Measurements from ENCODE around the gene PMPCA.
"Not testable (repeated sequence)": the region's sequence is repeated elsewhere in the genome, so short reads cannot be mapped to it uniquely, and the experiment has no call there.

The PMPCA gene

GRCh38 chr9:136392538-136393449 is 17.7 kb upstream of the PMPCA start:
- in situ Hi-C loops (cut with MboI; ENCODE audit: low sequenced_read_pairs) = no loop called here

DNA sequence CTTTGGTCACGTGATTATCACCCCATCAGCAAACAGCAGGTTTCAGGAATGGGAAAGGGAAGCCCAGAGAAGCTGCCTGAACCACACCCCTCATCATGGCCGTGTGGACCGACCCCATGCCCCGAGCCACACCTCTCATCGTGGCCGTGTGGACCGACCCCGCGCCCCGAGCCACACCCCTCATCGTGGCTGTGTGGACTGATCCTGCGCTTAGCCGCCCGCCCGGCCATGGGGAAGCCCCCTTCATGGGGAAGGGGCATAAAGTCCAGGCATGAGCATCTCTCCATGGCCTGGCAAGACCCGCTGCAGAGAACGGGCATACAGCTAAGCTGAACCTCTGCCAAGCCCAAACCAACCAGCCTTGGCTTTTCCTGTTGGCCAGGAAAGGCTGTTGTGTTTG is 16.9 kb upstream of the PMPCA start:
- in situ Hi-C loops (cut with MboI; ENCODE audit: low sequenced_read_pairs) = no loop called here

DNA sequence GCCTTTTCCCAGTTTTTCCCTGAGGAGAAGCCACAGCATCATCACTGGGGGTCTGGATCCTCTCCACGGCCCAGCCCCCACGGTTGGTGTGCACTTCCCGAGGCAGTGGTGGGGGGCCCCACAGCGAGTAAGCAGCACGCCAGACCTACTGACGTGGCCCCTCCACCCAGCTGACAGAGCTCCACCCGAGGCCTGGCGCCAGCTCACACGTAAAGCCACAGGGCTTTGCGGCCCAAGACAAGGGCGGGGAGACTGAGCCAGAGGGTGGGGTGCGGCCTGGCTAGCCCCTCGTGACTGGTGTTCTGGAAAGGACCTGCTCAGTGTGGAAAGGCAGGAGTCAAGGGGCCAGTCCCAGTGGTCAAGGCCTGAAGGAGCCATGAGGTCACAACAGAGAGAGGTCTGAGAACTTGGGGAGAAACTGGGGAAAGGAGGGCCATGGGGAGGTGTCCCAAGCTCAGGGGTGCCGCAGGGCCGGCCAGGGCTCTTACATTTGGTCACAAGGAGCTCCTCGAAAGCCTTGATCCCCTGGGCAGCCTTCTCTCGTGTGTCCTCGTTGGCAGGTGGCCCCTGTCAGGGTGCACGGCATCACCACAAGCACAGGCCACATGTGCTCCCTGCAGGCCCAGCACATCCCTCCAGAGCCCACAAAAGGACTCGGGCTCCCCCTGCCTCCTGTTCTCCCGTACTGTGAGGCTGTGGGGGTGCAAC is 16.0 kb upstream of the PMPCA start:
- in situ Hi-C loops (cut with MboI; ENCODE audit: low sequenced_read_pairs) = no loop called here

GRCh38 chr9:136395020-136395340 is 15.5 kb upstream of the PMPCA start:
- in situ Hi-C loops (cut with MboI; ENCODE audit: low sequenced_read_pairs) = no loop called here

DNA sequence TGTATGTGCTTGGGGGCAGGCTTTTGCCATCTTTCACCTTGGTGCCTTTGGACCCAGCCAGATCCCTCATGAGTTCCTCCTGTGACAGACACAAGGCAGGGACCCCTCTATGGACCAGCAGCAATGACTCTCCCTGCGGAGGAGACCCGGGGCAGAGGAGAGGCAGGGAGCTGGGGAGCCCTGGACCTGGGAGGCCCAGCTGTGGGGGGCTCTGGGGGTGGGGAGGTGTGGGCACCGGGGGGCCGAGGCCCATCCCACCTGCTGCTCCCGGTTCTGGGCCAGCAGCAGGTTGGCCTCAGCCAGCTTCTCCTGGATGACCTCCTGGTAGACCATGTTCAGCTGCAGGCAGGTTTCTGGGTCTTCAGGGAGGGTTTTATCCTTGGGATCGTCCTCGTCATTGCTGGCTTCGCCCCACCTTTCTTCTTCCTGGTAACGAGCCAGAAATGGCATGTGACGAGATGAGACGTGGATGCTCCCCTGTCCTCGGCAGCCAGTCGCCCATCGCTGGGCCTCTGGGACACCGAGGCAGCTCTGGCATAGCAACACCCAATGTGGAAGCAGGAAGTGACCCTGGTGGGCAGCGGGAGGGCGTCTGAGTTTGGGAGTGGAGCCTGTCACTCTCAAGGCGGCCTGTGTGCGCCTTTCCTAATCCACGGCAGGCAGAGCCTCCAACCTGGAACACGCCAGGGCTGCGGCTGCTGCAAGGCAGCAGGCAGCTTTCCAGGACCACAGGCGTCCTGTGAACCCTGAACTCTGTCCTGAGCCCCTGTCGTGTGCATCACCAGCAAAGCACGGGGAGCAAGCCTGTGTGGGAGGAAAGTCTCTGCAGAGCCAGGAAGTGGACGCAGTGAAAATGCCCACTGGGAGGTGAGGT is 14.9 kb upstream of the PMPCA start:
- in situ Hi-C loops (cut with MboI; ENCODE audit: low sequenced_read_pairs) = no loop called here

- in situ Hi-C loops (cut with MboI; ENCODE audit: low sequenced_read_pairs) = no loop called here
These were observed 14.3 kb upstream of the PMPCA start for GRCh38 chr9:136396219-136396515.

DNA sequence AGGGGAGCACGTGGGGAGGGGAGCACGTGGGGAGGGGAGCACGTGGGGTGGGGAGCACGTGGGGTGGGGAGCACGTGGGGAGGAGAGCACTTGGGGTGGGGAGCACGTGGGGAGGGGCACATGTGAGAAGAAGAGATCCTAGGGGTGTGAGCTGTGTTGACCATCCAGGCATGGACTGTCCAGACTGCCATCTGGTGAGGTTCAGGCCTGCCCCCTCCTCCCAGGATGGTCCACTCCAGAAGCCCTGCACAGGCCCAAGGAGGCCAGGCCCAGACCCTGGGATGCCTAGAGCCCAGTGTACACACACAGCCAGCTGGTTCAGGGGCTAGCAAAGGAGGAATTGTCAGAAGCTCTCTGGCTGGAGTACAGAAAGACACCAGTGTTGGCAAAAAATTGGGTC is 12.8 kb upstream of the PMPCA start:
- in situ Hi-C loops (cut with MboI; ENCODE audit: low sequenced_read_pairs) = no loop called here

DNA sequence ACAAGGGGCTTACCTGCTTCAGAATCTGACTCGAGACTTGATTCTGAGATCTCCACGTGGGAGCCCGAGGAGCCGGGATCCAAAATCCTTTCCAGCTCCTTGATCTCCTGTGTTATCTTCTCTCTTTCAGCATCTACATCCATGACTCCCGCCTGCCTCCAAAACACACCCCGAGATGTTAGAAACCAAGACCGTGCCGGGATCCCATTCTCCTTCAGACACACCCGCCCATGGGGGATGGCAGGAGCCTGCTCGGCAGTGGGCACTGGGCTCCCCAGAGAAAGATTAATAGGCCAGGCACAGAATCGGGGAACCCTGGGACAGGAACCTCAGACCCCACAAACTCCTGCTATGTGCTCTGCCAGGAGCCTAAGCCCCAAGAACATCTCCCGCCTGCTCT is 12.2 kb upstream of the PMPCA start:
- in situ Hi-C loops (cut with MboI; ENCODE audit: low sequenced_read_pairs) = no loop called here

GRCh38 chr9:136399176-136400037 is 11.1 kb upstream of the PMPCA start:
- in situ Hi-C loops (cut with MboI; ENCODE audit: low sequenced_read_pairs) = no loop called here

DNA sequence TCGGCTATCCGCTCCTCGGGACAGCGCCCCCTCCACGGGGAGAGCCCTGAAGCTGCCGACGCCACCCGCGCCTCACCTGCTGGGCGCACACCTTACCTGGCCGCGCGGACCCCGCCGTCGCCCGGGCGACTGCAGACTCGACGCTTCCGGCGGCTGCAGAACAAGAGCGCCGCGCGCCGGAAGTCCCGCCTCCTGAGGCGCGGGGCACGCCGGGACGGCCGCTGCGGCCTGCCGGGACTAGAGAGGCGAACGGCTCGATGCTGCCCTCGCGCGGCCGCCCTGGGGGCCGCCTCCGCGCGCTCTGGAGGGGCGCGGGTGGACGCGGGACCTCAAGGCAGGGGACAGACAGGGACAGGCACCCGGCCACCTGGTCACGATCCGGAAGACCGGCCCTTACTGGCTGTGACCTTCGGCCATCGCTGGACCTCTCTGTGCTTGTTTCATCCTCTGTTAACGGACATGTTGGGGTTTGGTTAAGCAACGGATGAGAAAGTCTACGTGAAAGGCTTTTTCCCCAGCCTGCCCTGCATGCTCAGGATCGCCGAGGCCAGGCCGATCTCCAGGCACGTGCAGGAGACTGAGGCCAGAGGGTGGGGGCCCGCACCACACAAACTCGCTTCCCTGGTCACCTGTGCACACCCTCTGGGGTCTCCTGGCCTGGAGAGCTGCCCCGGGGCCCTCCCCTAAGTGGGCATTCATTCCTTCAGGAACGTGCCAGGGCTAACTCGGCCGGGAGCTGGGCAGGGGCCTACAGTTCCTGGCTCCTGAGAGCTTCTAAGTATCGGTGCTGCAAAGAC is 10.2 kb upstream of the PMPCA start, which contains the start of gene SNAPC4:
TSS of gene SNAPC4 (minus strand) at position 133 of the 797 bp plus-strand sequence. CDS start 1,742 bp downstream, outside the sequence.
- in situ Hi-C loops (cut with MboI; ENCODE audit: low sequenced_read_pairs) = no loop called here

GRCh38 chr9:136401173-136401922 is 9.1 kb upstream of the PMPCA start:
- in situ Hi-C loops (cut with MboI; ENCODE audit: low sequenced_read_pairs) = no loop called here

GRCh38 chr9:136402067-136402466 is 8.4 kb upstream of the PMPCA start:
- in situ Hi-C loops (cut with MboI; ENCODE audit: low sequenced_read_pairs) = no loop called here

DNA sequence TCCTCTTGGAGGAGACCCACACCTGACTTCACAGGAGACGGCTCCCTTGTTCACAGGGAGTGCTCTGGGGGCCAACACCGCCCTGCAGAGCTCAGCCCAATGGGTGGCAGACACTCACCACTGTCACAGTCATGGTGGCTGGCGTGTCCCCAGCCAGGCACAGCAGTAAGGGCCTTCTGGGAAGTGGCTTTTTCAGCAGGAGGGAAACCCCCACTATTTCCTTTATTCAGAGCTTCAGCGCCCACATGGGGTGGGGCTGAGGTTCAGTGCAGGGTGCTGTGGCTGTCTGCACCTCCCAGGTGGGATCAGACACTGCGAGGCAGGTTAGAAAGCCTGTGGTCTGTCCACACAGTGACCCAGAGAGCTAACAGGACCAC is 6.9 kb upstream of the PMPCA start:
- in situ Hi-C loops (cut with MboI; ENCODE audit: low sequenced_read_pairs) = no loop called here

GRCh38 chr9:136403915-136404800 is 6.3 kb upstream of the PMPCA start:
- in situ Hi-C loops (cut with MboI; ENCODE audit: low sequenced_read_pairs) = no loop called here

DNA sequence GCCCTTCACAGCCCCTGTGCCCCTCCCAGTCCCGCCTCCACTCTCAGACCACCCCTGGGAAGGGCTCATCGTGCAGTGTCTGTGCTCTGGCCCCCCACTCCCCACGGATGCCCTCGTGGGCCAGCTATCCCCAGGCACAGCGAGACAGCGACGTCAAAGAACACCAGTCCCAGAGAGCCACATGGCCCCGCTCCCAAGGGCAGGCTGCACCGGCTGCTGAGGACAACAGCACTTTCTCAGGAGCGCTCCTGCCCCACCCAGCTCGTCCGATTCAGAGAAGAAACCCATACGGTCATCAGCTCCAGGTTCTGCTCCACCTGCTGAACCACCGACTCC is 5.7 kb upstream of the PMPCA start:
- in situ Hi-C loops (cut with MboI; ENCODE audit: low sequenced_read_pairs) = no loop called here

DNA sequence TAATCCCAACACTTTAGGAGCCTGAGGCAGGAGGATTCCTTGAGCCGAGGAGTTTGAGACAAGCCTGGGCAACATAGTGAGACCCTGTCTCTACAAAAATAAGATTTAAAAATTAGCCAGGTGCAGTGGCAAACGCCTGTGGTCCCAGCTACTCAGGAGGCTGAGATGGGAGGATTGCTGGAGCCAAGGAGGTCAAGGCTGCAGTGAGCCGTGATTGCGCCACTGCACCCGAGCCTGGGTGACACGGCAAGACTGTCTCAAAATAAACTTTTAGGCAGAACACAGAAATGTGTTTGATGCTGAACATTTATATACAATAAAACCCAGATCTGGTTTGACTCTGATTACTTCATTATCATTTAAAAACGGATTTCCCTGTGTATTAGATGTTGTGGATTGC is 5.0 kb upstream of the PMPCA start:
- in situ Hi-C loops (cut with MboI; ENCODE audit: low sequenced_read_pairs) = no loop called here

DNA sequence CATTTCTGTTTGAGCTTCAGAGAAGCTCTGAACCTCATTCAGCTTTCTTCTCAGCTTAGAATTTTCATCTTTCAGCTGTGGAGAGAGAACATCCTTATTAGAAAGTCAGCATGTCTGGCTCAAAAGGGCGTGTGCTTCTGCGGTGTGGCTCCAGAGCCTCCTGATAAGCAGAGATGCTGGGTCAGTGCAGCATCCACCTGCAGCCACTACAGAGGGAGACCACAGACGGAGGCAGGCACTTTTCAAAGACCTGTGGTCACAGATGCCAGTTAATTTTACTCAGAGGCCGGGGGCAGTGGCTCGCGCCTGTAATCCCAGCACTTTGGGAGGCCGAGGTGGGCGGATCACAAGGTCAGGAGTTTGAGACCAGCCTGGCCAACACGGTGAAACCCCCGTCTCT is 4.6 kb upstream of the PMPCA start:
- in situ Hi-C loops (cut with MboI; ENCODE audit: low sequenced_read_pairs) = not testable (repeated sequence)

DNA sequence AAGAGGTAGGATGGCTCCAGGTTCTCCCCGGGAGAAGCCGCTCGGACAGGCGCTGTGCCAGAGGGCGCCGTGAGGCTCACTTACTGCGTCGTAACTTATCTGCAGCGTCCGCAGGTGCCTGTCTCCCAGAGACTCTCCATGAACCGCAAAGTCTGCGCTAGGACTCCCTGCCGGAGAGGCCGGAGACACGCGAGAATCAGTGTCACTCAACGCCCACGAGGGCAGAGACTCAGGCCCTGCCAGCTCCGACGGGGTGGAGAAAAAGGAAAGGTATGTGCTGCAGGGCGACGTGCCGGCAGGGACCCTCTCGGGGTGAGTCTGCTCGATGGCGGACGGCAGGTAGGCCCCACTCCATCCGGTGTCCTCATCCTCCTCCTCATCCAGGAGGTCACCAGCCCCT is 3.4 kb upstream of the PMPCA start:
- in situ Hi-C loops (cut with MboI; ENCODE audit: low sequenced_read_pairs) = not testable (repeated sequence)

Measured in hTERT RPE-1 (cell line).